Loucy (cell line): ENCODE data around the gene CD79A.

Experiments
- EZH2phosphoT487 ChIP-seq: fragments of 200-600 bp; IDR thresholded peaks from 2 replicates; pipeline ENCODE4 v1.6.1; 2018; ENCODE audit warnings: antibody characterized with exemption, mild to moderate bottlenecking, moderate library complexity, borderline replicate concordance
- TF ChIP-seq, protein P1 (sequence below): fragments of 200-600 bp; sonication (generic); conservative IDR thresholded peaks from 2 replicates; pipeline ENCODE4 v1.5.1; 2014; ENCODE audit warnings: mild to moderate bottlenecking, antibody characterized with exemption, low read length

DNA sequence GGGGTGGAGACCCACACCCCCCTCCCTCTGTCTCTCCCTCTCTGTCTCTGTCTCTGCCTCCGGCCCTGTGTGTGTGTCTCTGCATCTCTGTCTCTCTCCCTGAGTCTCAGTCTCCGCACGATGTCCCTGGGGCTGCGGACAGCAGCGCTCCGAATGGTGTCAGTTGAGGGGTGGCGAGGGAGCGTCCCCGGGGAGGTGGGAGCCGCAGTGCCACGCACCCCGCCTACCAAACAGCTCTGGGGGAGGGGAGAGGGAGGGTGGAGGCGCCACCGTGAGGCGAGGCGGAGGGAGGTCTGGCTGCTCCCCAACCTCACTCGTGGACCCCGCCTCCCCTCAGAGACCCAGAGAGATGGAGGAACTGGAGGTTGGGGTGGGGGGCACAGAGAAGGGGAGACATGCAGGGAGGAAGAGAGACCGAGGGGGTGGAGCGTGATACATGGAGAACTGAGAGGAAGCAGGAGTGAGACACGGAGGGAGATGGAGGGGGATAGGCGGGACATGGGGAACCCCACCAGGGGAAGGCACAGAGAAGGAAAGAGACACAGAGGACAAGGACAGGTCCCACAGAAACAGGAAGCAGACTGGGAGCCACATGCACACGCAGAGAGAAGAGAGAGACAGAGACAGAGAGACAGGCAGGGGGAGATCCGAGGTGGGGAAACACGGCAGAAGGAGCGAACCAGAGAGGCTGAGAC, 44.0 kb downstream of the CD79A start:
- TF ChIP-seq, protein P1, sequence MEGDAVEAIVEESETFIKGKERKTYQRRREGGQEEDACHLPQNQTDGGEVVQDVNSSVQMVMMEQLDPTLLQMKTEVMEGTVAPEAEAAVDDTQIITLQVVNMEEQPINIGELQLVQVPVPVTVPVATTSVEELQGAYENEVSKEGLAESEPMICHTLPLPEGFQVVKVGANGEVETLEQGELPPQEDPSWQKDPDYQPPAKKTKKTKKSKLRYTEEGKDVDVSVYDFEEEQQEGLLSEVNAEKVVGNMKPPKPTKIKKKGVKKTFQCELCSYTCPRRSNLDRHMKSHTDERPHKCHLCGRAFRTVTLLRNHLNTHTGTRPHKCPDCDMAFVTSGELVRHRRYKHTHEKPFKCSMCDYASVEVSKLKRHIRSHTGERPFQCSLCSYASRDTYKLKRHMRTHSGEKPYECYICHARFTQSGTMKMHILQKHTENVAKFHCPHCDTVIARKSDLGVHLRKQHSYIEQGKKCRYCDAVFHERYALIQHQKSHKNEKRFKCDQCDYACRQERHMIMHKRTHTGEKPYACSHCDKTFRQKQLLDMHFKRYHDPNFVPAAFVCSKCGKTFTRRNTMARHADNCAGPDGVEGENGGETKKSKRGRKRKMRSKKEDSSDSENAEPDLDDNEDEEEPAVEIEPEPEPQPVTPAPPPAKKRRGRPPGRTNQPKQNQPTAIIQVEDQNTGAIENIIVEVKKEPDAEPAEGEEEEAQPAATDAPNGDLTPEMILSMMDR: no peak
- TF ChIP-seq EZH2phosphoT487: no peak
